Activated naive CD4-positive, alpha-beta T cell treated with anti-CD3 and anti-CD28 coated beads for 36 hours (primary cell): ENCODE data around the gene CDO1. TPM values are rescaled to one million over a fixed set of nuclear protein-coding genes. Genes with fewer than 3 reads are reported as not detected.

Source experiments
- CTCF ChIA-PET: fragments of 350-600 bp; sonication (Branson Sonifier 250); formaldehyde crosslinking; loops from one replicate; lab custom pipeline; 2021; ENCODE audit warnings: antibody characterized with exemption; lab: Charles Lee
- DNase-seq: peaks from one replicate; pipeline ENCODE4 v3.0.0-alpha.2; 2020
- H3K27ac Mint-ChIP-seq: one replicate; pipeline ENCODE4 v1.8.0; 2021; ENCODE audit warnings: mild to moderate bottlenecking, mixed read lengths
- H3K27me3 Mint-ChIP-seq: one replicate; pipeline ENCODE4 v1.8.0; 2021; ENCODE audit warnings: low read depth, mixed read lengths
- H3K36me3 Mint-ChIP-seq: one replicate; pipeline ENCODE4 v1.8.0; 2021; ENCODE audit warnings: low read depth, mixed read lengths
- H3K4me1 Mint-ChIP-seq: one replicate; pipeline ENCODE4 v1.8.0; 2021; ENCODE audit warnings: low read depth, mixed read lengths
- H3K4me3 Mint-ChIP-seq: one replicate; pipeline ENCODE4 v1.8.0; 2021; ENCODE audit warnings: mild to moderate bottlenecking, moderate library complexity, mixed read lengths
- H3K9me3 Mint-ChIP-seq: one replicate; pipeline ENCODE4 v1.8.0; 2021; ENCODE audit warnings: mixed read lengths
- intact Hi-C: fragments of 100-400 bp; cut with micrococcal nuclease; formaldehyde crosslinking; loops from one replicate; pipeline ENCODE4 v1.15.1; 2023
- total RNA-seq, 2 experiments: library from RNA; stranded (reverse); gene quantifications; one replicate each; pipeline ENCODE4 v1.2.3, GENCODE V29; 2021

CDO1 gene
- total RNA-seq, 2 experiments from 2014 or later: 0.57 to 0.67 TPM

- Mint-ChIP-seq H3K27me3 (no peaks in the 10 kb centered on the region), H3K36me3 (no peaks in the 10 kb centered on the region), H3K4me3 (peak overlapping the region; percentile 96), H3K27ac (no peak overlapping the region), H3K4me1 (peaks cover 35% of the 10 kb centered on the region), H3K9me3 (no peaks in the 10 kb centered on the region)
- intact Hi-C loops: loop anchor here (10.0 kb wide), 1 partner anchor 359 kb away; no protein-coding TSS in a partner anchor
- CTCF ChIA-PET: interaction anchor here (1.2 kb wide), 1 partner anchor 220 kb away, joined by 5 read pairs; no protein-coding TSS in a partner anchor
- DNase-seq: no peak
Measured at GRCh38 chr5:115843444-115844130, 27.1 kb upstream of the CDO1 start.

- DNase-seq: no peak
Measured at GRCh38 chr5:115842952-115843351, 26.5 kb upstream of the CDO1 start.

DNA sequence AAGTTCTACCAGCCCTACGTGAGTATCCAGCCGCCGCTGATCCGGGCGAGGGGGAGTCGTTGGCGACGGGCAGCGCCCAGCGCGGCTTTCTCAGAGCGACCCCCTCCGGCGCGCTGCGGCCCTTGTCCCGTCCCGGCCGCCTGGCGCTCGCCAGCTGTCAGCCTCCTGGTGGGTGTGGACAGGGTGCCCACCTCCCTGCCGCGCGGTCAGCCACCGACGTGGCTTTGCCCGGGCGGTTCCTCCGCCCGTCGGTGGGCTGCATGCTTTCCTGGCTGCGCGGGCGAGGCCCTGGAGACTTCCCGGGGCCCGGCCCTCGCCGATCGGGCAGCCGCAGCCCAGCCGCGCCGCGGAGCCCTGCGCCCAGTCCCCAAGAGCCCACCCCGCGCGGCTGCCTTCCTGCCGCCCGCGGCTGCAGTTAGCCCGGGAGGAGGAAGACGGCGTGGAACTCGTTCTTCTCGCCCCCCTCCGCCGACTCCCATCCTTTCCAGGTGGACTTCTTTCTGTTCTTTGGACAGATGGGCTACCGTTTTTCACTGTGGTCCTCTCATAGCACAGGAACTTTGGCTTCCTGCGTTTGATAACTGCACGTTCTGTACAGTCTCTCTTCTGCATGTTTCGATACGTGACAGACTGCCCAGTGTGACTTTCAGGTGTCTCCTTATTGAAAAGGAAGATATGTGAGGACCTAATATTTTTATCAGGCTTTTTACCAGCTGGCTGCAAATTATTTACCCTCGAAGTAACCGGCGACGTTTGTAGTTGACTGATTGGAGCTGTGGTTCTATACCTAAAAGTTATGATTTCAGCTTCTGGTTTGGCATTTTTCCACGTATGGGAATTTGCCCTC, 25.9 kb upstream of the CDO1 start:
- CTCF ChIA-PET: no interaction called here
- peak; percentile 18 for DNase-seq

More at GRCh38 chr5:115842952-115843351, 26.5 kb upstream of the CDO1 start:
- Mint-ChIP-seq H3K27me3 (no peaks in the 10 kb centered on the region), H3K36me3 (peaks cover under 1% of the 10 kb centered on the region), H3K4me3 (peak overlapping the region; percentile 96), H3K27ac (peak overlapping the region; percentile 75), H3K4me1 (peaks cover 38% of the 10 kb centered on the region), H3K9me3 (no peaks in the 10 kb centered on the region)
- CTCF ChIA-PET: interaction anchor here (1.2 kb wide), 1 partner anchor 219 kb away, joined by 5 read pairs; no protein-coding TSS in a partner anchor
- intact Hi-C loops: loop anchor here (10.0 kb wide), 1 partner anchor 358 kb away; no protein-coding TSS in a partner anchor

DNA sequence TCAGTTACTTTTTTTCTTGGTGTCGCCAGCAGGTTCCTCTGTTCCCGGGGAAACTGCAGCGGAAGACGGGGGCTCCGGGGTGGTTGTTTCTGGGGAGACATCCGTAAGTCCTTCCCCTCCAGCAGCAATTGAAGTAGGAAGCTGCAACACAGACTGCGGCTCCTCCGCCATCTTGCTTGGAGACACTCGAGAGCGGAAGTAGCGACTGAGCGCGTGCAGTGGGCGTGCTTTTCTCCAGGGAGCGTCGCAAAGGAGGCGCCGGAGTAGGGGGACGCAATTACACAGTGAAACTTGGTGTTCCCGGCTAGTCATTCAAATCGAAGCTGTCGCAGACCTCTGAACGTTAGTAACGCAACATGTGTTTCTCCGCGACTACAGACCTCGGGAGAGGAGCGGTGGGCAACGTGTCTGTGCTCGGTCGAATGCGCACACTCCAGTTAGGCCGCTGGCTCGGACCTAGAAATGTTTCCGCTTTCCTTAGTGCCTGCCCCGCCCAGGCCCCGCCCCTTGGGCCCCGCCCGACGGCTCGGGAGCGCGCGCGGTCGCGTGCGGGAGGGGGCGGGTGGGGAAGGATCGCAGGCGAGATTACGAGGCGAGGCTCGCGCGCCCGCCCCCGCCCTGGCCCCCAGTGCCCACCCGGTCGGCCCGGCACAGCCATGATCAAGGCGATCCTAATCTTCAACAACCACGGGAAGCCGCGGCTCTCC, 25.1 kb upstream of the CDO1 start, which contains the start of the genes AP3S1 and ATG12:
Gene AP3S1 (plus strand): TSS at position 554 of the 707 bp plus-strand sequence. CDS start 103 bp downstream, at position 657.
Gene ATG12 (minus strand): TSS at position 184 of the 707 bp plus-strand sequence. CDS start 13 bp downstream, at position 171.
- peak within 1 kb of the TSS; percentile 99 for H3K27ac Mint-ChIP-seq
- peaks cover 9% of the 10 kb centered on the region for H3K36me3 Mint-ChIP-seq
- intact Hi-C loops: loop anchor here (1.0 to 10.0 kb wide), 9 partner anchors 26 to 579 kb away; partner anchors contain the start of genes CCDC112, COMMD10, FEM1C and PGGT1B

More for the DNA sequence above, 25.9 kb upstream of the CDO1 start:
- no peaks in the 10 kb centered on the region for H3K27me3 Mint-ChIP-seq
- H3K9me3 Mint-ChIP-seq: no peaks in the 10 kb centered on the region
- peak overlapping the region; percentile 75 for H3K27ac Mint-ChIP-seq
- intact Hi-C loops: loop anchor here (10.0 kb wide), 1 partner anchor 358 kb away; no protein-coding TSS in a partner anchor
- H3K4me1 Mint-ChIP-seq: peaks cover 42% of the 10 kb centered on the region
- peak overlapping the region; percentile 96 for H3K4me3 Mint-ChIP-seq
- H3K36me3 Mint-ChIP-seq: peaks cover 6% of the 10 kb centered on the region

DNA sequence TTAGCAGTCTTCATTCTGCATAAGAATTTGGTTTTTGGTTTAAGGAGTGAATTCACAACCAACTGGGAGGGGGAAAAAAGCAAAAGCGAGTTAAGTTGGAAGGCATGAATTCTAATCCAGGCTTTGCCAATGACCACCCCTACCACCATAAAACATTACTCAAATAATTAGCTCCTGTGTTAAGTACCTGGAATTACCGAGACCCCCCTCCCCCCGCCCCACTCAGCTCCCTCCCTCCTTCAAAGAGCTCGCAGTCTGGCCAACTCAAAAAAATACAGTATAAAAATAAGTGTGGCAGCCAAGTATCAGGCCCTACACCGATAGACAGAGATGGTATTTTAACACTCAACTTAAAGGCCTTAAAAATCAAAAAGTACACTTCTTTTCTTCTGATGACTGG, 24.4 kb upstream of the CDO1 start:
- Mint-ChIP-seq H3K36me3 (peaks cover 13% of the 10 kb centered on the region), H3K27ac (peak overlapping the region; percentile 99), H3K4me1 (peaks cover 45% of the 10 kb centered on the region), H3K4me3 (peak overlapping the region; percentile 96), H3K27me3 (no peaks in the 10 kb centered on the region), H3K9me3 (no peaks in the 10 kb centered on the region)
- intact Hi-C loops: loop anchor here (1.0 to 10.0 kb wide), 9 partner anchors 26 to 579 kb away; partner anchors contain the start of genes CCDC112, COMMD10, FEM1C and PGGT1B
- DNase-seq: no peak
- CTCF ChIA-PET: interaction anchor here (0.7 to 2.9 kb wide), 6 partner anchors 9 to 212 kb away, joined by 3 to 20 read pairs (median 6); no protein-coding TSS in a partner anchor

More for the DNA sequence above, 25.1 kb upstream of the CDO1 start, which contains the start of the genes AP3S1 and ATG12:
- Mint-ChIP-seq H3K27me3 (no peaks in the 10 kb centered on the region), H3K4me3 (peak within 1 kb of the TSS; percentile 96), H3K4me1 (peaks cover 45% of the 10 kb centered on the region), H3K9me3 (no peaks in the 10 kb centered on the region)
- CTCF ChIA-PET: interaction anchor here (0.7 to 2.9 kb wide), 4 partner anchors 10 to 207 kb away, joined by 3 to 20 read pairs (median 6); no protein-coding TSS in a partner anchor
- peak; percentile 93 for DNase-seq

- no peak overlapping the region for H3K27ac Mint-ChIP-seq
- intact Hi-C loops: loop anchor here (1.0 kb wide), 3 partner anchors 205 to 530 kb away; no protein-coding TSS in a partner anchor
Measured at GRCh38 chr5:115838885-115839518, 22.5 kb upstream of the CDO1 start.

GRCh38 chr5:115835481-115835880, 19.0 kb upstream of the CDO1 start:
- CTCF ChIA-PET: no interaction called here
- peaks cover 26% of the 10 kb centered on the region for H3K4me1 Mint-ChIP-seq

More at GRCh38 chr5:115838885-115839518, 22.5 kb upstream of the CDO1 start:
- no peaks in the 10 kb centered on the region for H3K27me3 Mint-ChIP-seq
- peaks cover 18% of the 10 kb centered on the region for H3K36me3 Mint-ChIP-seq
- CTCF ChIA-PET: interaction anchor here (0.6 to 2.9 kb wide), 13 partner anchors 8 to 408 kb away, joined by 3 to 20 read pairs (median 4); partner anchors contain the start of gene TMED7
- H3K4me3 Mint-ChIP-seq: peak overlapping the region; percentile 35
- H3K9me3 Mint-ChIP-seq: no peaks in the 10 kb centered on the region
- DNase-seq: peak; percentile 57
- peaks cover 33% of the 10 kb centered on the region for H3K4me1 Mint-ChIP-seq

DNA sequence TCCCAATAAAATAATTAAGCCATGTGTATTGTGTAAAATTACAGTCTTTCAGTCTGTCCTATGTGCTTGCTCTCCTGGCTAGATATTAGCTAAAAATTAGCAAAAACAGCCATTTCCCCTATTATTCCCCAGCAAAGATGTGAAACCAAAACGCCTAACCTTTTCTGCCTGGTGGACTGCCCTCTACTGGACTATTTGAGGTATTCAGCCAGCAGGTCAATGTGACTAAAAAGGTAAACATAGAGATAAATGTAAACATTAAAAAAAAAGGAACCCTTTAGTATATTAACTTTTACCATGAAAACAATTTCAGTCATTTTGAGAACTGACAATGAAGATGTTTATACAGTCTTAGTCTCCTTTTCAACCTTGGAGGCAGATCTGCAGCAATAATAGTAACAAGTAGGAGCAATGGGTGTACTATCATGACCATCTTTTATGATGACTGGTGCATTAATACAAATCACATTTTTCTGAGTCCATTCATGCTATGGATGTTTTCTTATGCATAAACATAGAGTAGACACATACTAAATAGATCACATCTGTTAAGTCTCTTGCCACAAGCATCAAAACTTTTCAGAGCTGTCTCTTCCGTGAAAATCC, 14.8 kb upstream of the CDO1 start:
- no peak overlapping the region for H3K27ac Mint-ChIP-seq
- peaks cover 35% of the 10 kb centered on the region for H3K36me3 Mint-ChIP-seq
- peak; percentile 27 for DNase-seq
- CTCF ChIA-PET: interaction anchor here (0.7 to 1.9 kb wide), 8 partner anchors 9 to 255 kb away, joined by 3 to 7 read pairs (median 4); no protein-coding TSS in a partner anchor
- peaks cover 5% of the 10 kb centered on the region for H3K9me3 Mint-ChIP-seq
- no peak overlapping the region for H3K4me3 Mint-ChIP-seq
- H3K27me3 Mint-ChIP-seq: no peaks in the 10 kb centered on the region
- peaks cover 5% of the 10 kb centered on the region for H3K4me1 Mint-ChIP-seq
- intact Hi-C loops: loop anchor here (1.0 to 5.0 kb wide), 2 partner anchors 197 to 734 kb away; no protein-coding TSS in a partner anchor

More at GRCh38 chr5:115835481-115835880, 19.0 kb upstream of the CDO1 start:
- no peak for DNase-seq
- Mint-ChIP-seq H3K9me3 (no peaks in the 10 kb centered on the region), H3K4me3 (no peak overlapping the region), H3K36me3 (peaks cover 29% of the 10 kb centered on the region), H3K27ac (no peak overlapping the region), H3K27me3 (no peaks in the 10 kb centered on the region)
- intact Hi-C loops: no loop called here

DNA sequence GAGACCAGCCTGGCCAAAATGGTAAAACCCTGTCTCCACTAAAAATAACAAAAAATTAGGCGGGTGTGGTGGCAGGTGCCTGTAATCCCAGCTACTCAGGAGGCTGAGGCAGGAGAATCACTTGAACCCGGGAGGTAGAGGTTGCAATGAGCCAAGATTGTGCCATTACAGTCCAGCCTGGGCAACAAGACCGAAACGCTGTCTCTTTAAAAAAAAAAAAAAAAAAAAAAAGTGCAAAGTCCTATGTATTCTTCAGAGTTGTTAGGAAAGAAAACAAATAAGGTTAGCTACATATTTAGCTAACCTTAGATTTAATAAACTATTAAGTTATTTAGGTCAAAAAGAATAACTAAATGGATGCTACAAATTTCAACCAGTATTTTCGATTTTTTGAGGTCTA, 13.5 kb upstream of the CDO1 start:
- peaks cover 11% of the 10 kb centered on the region for H3K9me3 Mint-ChIP-seq
- H3K36me3 Mint-ChIP-seq: peaks cover 28% of the 10 kb centered on the region
- no peak for DNase-seq
- intact Hi-C loops: loop anchor here (5.0 kb wide), 1 partner anchor 733 kb away; no protein-coding TSS in a partner anchor
- CTCF ChIA-PET: interaction anchor here (1.2 kb wide), 1 partner anchor 10 kb away, joined by 3 read pairs; no protein-coding TSS in a partner anchor
- no peak overlapping the region for H3K4me3 Mint-ChIP-seq
- peaks cover 5% of the 10 kb centered on the region for H3K4me1 Mint-ChIP-seq
- no peak overlapping the region for H3K27ac Mint-ChIP-seq
- H3K27me3 Mint-ChIP-seq: peaks cover 3% of the 10 kb centered on the region

GRCh38 chr5:115825948-115826347, 9.5 kb upstream of the CDO1 start:
- no peak for DNase-seq
- no peak overlapping the region for H3K27ac Mint-ChIP-seq
- CTCF ChIA-PET: interaction anchor here (0.6 kb wide), 1 partner anchor 10 kb away, joined by 4 read pairs; the partner anchor contains the start of gene CDO1
- H3K9me3 Mint-ChIP-seq: peaks cover 18% of the 10 kb centered on the region
- no peak overlapping the region for H3K4me3 Mint-ChIP-seq
- H3K27me3 Mint-ChIP-seq: peaks cover 9% of the 10 kb centered on the region
- H3K36me3 Mint-ChIP-seq: peaks cover 18% of the 10 kb centered on the region
- intact Hi-C loops: no loop called here
- peaks cover 2% of the 10 kb centered on the region for H3K4me1 Mint-ChIP-seq
